Effector CD4-positive, alpha-beta T cell (primary cell): ENCODE data around the gene CLCNKA.
A peak's percentile ranks its signal among the peaks of the same experiment; 100 is the strongest.
"Not testable (repeated sequence)": the region's sequence is repeated elsewhere in the genome, so short reads cannot be mapped to it uniquely, and the experiment has no call there.

Experiments used
- DNase-seq: peaks from one replicate; pipeline ENCODE4 v3.0.0-alpha.2; 2020

Gene CLCNKA

DNA sequence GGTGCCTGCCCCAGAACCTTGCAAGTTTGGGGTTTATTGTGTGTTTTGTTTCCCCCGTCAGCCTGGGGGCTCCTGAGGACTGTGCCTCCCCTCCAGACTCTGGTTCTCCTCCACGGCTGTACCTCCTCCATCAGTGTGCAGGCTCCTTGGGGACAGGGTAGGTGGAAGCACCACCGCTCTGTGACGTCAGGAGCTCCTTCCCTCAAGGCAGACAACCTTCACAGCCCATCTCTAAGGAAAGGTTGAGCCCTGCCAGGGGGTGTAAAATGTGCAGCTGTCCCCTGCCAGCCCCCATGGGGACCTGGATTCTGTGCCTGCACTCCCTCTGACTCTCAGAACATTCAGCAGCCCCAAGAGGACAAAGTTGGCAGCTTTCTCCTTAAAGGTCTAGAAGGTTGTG is 3.5 kb upstream of the CLCNKA start:
- no peak for DNase-seq

DNA sequence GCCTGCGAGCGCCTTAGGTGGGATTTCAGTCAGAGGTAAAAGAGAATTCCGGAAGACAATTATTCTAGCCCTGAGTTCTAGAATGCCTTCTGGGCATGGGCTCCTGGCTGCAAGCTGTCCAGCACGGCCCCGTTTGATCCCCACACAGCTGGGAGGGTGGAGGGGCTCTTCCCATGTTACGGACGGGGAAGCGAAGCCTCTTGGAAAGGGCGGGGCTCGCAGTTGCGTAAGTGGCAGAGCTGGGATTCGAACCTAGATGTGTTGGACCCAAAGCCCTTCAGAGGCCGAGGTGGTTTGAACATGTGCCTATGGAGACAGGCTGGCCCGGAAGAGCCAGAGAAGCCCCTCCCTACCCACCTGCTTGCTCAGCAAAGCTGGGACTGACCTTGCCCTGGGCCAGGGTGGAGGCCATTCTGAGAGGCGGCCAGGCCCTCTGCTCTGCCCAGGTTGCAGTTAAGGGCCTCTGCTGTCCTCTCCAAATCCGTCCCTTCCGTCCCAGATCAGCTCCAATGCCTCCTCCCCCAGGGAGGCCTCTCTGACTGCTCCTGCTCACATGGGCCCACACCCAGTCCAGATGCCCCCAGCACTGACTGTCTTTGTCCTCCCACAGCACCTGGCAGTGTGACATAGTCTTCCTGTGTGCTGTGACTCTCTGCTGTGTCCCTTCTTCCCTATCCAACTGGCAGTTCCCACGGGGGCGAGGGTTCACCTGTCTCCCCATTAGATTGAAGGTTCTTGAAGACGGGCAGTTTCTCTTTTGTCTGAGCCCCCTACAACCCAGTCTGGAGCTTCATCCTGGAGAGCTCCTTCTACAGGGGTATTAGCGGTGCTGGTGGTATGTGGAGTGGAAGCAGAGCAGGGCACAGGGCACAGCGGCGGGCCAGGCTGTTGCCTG is 2.8 kb upstream of the CLCNKA start:
- no peak for DNase-seq

DNA sequence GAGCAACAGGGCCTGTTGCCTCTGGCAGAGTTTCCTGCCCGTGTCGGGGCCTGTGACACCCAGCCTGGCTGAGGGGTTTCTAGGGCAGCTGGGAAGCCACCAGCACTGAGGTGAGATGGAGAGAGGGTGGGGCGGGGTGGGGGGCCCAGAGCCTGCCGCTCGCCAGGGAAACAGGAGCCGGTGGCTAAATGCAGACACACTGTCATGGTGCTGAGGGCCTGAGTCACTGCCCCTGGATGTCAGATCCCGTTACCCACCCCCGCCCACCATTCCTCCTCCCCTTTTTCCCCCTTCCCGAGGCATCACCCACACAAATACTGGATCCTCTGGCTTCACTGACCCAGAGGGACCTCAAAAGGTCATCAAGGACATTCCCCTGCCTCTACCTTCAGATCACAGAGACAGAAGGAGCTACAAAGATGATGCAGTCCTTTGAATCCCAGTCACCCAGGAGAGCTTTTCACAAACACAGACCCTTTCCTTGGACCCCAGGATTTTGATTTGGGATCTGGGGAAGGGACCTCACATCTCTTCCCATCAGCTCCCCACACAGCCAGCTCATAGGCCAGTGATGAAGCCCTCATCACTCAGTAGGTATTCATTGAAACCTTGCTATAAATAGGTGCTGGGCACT is 2.1 kb upstream of the CLCNKA start:
- DNase-seq, result no peak

DNA sequence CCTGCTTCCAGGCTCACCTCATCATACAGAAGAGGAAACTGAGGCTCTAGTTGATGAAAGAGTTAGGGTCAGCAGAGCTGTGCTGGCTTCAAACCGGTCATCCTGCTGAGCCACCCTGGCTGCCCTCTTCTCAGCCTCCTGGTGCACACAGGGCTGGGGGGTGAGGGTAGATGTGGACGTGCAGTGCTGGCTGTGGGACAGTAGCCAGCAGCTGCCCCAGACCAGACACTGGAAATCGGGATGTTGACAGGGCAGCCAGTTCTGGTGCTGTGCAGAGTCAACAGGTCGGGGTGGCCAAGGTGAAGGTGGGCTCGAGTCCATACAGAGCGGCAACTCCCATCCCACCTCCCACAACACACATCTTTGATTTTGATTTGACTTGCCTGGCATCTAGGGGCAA is 1.5 kb upstream of the CLCNKA start:
- no peak for DNase-seq

DNA sequence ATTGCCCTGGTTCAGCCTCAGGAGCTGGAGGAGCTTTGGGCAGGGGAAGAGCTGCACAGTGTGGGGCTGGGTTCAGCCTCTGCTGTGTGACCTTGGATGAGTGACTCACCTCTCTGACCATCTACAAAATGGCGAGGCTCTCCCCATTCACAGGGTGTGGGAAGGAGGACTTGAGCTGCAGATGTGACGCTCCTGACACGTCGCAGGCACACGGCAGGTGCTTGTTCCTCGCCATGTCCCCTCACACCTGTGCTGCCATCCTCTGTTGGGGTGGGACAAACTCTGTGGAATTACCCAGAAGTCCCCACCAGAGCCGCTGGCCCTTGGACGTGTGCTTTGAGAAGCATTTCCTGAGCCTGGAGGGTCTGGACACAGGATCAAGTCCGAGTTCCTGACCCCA is 958 bp upstream of the CLCNKA start:
- DNase-seq, result not testable (repeated sequence)

DNA sequence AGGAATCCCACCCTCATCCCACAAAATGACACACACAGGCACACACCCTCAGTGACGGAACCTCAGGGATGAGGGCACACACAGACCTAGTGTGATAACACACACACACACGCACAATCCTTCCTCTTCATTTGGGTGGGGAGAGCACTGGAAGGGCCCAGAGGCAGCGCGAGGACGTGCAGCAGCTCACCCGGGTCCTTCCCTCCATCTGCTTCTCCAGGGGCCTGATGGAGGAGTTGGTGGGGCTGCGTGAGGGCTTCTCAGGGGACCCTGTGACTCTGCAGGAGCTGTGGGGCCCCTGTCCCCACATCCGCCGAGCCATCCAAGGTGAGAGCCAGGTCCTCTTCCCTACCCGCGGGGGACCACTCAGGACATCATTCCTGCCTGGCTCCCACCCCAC is 557 bp downstream of the CLCNKA start:
- DNase-seq, result no peak

DNA sequence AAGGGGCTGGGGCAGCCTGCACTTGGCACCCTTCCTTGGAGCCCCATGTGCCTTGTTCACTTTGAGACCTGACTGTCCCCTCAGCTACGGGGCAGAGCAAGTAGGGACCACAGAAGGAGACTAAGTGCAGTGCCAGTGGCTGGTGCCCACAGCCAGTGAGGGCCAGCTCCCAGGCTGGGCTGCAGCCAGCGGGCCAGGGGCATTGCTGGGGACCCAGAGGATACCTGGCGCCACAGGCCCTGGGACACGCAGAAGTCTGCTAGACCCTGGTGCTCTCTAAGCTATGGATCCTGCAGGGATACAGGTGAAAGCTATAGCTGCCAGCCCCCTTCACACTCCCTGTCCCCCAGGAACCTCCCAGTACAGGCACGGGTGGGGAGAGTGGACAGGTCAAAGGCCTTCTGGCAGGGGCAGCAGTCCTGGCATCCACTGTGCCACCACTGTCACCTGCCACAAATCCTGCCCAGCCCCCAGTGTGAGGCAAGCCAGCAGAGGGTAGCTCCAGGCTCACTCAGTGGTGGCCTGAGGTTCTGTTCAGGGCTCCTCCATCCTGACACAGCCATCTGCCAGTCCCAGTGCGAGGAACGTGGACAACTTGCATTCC is 1.3 kb downstream of the CLCNKA start:
- DNase-seq, result no peak

DNA sequence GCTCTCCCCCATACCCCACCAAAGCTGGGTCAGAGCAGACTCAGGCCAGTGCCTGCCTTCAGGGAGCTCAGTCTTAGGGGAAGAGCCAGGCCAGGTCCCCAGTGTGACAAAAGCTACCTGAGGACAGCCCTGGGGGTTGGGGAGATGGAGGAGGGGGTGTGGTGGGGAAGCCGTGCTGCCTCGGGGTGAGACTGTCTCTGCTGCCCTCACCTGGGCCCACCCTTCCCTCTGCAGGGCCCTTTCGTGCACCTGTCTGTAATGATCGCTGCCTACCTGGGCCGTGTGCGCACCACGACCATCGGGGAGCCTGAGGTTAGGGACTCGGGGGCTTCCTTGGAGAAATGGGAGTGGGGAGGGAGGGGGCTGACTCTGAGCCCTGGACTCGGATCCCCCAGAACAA is 4.5 kb downstream of the CLCNKA start:
- DNase-seq, result not testable (repeated sequence)

DNA sequence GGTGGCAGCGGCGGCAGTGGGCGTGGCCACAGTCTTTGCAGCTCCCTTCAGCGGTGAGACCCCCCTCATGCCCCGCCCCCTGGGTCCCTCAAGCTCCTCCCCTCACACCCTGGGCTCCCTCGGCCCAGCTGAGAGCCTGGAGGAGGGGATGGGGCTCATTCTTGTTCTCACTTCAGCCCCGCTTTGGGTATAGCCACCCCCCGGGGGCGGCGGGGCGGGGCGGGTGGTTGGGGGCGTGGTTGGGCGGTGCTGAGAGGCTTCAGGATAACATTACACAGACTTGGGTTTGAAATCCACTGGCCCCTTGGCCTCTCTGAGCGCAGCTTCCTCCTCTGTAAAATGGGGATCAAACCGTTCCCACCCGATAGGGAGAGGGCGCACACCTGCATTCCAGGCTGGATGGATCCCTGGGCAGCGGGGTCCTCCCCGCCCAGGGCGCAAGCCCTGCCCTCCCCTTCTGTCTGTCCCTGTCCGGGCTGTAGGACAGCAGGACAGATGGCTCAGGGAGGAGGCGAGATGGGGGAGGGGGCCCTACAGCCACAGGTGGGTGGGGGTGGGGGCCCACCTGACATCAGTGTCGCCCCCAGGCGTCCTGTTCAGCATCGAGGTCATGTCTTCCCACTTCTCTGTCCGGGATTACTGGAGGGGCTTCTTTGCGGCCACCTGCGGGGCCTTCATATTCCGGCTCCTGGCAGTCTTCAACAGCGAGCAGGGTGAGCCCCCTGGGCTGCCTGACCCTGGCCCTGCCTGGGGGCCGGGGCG is 5.1 kb downstream of the CLCNKA start:
- no peak for DNase-seq

DNA sequence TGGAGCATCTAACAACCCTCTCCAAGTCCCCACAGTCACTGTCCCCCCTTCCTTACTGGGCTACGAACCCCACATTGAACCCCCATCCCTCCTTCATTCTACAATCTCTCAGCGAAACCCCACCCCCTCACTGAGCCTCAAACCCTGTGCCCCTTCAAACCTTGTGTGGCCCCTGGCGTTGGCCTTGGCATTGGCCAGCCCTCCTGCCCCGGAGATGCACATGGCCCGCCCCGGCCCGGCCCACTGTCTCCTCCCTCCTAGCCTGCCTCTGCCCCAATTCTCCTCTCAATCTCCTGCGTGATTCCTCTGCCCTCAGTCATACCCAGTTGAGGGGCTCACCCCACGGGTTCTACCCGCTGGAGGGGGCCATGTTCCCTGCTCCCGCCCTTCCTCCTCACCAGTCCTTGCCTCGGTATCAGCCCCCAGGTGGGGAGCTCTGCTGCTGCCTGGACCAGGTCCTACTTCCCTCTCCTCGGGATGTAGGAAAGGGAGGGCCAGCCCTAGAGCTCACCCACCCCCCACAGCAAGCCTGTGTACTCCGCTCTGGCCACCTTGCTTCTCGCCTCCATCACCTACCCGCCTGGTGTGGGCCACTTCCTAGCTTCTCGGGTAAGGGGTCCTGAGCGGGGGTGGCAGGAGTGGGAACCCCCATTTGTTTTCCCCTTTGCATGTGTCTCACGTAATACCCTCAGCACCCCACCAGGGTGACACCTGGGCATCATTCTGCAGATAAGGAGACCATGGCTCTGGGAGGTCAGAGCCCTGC is 6.6 kb downstream of the CLCNKA start:
- no peak for DNase-seq

DNA sequence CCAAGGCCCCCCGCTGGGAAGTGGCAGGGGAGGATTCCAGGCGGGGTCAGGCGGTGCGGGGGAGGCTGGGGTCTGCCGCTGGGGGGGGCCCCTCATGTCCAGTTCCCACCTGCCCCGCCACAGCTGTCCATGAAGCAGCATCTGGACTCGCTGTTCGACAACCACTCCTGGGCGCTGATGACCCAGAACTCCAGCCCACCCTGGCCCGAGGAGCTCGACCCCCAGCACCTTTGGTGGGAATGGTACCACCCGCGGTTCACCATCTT is 7.1 kb downstream of the CLCNKA start:
- DNase-seq, result not testable (repeated sequence)

DNA sequence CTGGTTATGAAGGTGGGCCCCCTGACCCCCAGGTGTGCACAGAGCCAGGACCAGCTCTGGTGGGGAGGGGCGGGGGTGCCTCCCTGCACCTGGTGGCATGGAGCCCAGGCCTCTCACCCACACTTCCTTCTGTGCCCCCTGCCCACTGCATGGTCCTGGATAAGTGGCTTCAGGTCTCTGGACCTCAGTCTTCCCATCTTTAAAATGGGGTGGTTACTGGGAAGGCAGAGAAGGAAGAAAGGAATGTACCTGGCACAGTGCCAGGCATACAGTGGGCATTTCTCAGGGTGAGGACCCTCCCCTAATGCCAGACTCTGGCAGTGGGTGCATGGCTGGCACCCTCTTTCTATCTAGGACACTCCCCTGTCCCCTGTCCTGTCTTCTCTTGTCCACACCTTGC is 7.5 kb downstream of the CLCNKA start:
- no peak for DNase-seq

DNA sequence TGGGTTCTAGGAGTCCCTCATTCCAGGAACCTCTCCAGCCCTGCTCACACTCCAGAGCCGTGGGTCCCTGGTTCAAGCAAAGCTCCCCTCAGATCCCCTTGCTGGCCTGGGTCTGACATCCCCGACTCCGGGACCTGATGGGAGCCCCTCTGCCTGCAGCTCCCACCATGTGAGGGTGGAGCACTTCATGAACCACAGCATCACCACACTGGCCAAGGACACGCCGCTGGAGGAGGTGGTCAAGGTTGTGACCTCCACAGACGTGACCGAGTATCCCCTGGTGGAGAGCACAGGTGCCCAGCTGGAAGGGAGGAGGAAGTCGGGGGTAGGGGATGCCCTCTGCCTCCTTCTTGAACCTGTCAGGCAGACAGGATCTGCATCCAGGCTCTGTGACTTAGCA is 9.7 kb downstream of the CLCNKA start:
- no peak for DNase-seq

DNA sequence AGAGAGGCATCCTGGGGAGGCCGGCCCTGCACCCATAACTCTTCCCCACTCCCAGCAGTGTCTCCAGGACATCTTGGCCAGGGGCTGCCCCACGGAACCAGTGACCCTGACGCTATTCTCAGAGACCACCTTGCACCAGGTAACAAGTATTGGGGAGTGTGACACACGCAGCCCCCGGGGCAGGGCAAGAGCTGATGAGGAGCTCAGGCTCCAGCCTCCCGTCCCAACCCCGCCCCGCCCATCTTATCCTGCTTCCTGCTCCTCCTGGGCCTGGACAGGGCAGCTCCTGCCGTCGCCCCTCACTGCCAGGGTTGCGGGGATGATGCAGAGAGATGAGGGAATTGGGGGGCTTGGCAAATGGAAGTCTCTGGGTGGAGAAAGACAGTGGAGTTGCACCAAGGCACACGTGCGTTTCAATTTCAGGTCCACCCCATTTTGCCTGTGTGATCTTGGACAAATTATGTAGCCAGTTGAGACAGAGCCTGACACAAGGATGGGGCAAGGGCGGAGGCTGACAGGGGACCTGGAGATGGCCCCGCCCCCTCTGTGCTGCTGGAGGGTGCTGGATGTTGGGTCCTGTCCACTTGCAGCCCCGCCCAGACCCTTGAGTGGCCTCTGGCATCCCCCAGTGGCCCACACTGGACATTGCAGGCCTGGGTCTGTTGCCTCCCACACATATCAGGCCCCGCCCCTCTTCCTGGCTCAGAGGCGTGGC is 10.7 kb downstream of the CLCNKA start:
- DNase-seq, result peak; percentile 14

DNA sequence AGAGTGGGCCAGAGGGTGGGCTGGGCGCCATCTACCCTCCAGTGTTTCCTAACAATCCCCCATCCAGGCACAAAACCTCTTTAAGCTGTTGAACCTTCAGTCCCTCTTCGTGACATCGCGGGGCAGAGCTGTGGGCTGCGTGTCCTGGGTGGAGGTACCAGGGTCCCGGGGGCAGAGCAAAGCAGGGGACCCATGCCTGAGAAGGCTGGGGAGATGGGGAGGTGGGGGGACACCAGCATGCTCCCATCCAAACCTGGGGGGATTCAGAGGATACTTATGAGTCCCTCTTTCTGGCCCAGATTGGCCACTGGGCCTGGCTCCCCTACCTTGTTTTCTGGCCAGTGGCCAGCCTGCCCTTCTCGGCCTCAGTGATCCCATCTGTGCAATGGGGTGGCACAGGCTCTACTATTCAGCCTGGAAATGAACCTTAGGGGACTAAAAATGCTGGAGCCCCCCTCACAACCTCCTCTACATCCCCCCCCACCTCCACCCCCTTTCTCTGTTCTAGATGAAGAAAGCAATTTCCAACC is 11.3 kb downstream of the CLCNKA start:
- not testable (repeated sequence) for DNase-seq

DNA sequence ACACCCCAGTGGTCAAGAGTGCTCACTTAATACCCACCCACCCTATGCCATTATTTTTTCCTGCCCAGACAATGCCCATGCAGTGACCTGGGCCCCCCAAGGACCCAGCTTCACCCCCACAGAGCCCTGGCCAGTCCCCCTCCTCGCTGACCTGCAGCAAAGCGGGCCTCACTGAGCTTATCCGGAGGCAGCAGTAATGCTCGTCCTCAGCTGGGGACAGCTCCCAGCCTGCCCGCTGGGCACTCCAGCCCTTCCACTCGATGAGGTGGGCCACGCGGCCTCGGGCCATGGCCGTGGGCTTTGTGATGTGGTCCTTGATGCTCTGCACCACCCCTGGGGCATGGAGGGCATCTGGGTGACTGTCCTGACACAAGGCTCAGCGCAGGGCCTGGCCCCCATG is 14.6 kb downstream of the CLCNKA start:
- DNase-seq, result not testable (repeated sequence)

DNA sequence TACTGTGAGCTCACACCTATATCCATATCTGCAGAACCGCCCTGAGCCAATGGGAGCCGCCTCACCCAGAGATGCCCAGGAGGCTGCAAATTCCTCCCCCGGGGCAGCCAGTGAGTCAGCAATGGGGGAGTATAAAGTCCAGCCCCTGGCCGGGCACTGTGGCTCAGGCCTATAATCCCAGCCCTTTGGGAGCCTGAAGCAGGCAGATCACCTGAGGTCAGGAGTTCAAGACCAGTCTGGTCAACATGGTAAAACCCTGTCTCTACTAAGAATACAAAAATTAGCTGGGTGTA is 16.7 kb downstream of the CLCNKA start:
- DNase-seq, result no peak

DNA sequence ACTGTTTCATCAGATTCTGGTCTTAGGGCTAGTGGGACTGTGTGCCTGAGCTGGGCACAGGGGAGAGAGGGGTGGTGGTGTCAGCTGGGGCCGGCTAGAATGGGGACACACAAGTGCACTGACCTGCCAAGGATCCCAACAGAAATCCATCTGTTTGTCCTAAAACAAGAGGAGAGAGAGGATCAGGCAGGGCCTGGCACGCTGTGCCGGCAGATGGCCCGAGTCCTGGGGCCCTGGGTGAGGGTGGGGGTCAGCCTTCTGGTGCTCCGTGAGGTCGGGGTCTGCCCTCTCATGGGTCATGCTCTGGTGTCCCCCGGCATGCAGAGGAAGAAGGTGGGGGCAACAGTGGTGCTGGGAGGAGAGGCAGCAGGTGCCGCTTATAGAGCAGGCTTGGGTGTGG is 18.0 kb downstream of the CLCNKA start:
- DNase-seq, result not testable (repeated sequence)

DNA sequence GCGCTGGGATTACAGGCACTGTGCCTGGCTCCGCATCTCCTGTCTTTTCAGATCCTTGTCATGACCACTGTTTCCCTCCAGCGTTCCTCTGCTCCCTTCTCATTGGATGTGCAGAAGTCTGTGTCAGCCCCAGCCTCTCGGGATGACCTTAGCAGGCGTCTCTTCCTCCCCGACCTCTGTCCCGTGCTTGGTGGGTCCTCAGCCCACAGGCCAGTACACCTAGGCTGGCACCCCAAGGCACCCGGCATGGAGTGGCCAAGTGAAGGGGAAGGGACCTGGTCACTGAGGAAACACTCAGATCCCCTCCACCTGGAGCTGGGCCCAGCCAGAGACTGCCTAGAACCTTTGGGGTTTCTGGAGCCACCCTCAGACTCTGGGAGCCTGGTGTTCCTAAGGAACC is 19.4 kb downstream of the CLCNKA start:
- DNase-seq, result no peak

DNA sequence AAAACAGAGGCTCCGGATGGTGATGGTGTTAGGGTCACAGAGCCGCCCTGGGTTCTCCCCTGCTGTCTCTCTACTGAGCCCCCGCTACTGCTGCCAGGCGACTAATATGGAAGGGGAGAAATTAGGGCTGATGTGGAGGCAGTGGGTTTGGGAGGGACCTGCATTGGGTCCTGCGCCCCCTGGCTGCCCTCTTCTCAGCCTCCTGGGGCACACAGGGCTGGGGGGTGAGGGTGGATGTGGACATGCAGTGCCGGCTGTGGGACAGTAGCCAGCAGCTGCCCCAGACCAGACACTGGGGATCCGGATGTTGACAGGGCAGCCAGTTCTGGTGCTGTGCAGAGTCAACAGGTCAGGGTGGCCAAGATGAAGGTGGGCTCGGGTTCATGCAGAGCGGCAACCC is 20.3 kb downstream of the CLCNKA start:
- no peak for DNase-seq

DNA sequence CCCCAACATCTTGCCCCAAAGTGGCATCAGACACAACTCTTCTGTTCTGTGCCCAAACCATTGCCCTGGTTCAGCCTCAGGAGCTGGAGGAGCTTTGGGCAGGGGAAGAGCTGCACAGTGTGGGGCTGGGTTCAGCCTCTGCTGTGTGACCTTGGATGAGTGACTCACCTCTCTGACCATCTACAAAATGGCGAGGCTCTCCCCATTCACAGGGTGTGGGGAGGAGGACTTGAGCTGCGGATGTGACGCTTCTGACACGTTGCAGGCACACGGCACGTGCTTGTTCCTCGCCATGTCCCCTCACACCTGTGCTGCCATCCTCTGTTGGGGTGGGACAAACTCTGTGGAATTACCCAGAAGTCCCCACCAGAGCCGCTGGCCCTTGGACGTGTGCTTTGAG is 20.8 kb downstream of the CLCNKA start:
- not testable (repeated sequence) for DNase-seq

DNA sequence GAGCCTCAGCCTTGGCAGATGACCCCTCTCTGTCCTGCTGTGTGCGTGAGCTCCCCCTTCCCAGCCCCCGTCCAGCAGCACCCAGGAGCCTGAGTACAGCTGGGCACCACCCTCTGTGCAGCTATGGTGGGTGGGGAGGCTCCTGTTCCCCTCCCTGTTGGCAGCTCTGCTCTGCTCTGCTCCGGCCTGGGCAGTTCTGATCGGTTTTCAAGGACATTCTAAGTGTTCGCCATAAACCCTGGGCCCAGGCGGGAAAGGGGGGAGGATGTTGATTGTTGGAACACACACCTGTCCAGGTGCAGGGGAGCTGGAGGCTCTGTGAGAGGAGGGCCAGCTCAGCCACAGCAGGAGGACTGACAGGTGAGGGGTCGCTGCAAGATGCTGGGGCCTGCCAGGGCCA is 21.7 kb downstream of the CLCNKA start, which contains the start of gene CLCNKB:
Gene CLCNKB (plus strand): TSS at position 262 of the 400 bp plus-strand sequence. CDS start 711 bp downstream, outside the sequence.
- no peak for DNase-seq
